Hippocampal formation (tissue), 2 donors: Measurements from ENCODE around the gene PCDHA4.
A peak's percentile ranks its signal among the peaks of the same experiment; 100 is the strongest.

ENCODE experiments used
- DNase-seq, 2 donors: peaks; one replicate each; lab custom pipeline; 2025; lab: John Stamatoyannopoulos, UW

Gene PCDHA4

DNA sequence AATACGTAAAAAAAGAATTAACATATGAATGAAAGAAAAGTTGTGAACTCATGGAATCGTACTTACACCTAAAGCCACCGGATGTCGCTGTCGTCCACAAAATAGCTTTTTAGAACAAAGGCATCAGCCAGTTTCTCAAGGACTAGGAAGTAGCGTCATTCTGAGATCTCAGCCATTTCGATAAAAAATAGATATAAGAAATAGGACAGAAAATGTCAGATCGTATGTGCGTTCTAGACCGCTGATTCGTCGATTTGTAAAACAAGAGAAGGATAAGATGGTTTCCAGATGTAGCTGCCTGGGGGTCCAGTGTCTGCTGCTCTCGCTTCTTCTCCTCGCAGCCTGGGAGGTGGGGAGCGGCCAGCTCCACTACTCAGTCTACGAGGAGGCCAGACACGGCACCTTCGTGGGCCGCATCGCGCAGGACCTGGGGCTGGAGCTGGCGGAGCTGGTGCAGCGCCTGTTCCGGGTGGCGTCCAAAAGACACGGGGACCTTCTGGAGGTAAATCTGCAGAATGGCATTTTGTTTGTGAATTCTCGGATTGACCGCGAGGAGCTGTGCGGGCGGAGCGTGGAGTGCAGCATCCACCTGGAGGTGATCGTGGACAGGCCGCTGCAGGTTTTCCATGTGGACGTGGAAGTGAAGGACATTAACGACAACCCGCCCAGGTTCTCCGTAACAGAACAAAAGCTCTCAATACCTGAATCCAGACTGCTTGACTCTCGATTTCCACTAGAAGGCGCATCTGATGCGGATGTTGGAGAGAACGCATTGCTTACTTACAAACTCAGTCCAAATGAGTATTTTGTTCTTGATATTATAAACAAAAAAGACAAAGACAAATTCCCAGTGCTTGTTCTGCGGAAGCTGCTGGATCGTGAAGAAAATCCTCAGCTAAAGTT lies 49.2 kb downstream of the PCDHA4 start, which contains the start of gene PCDHA10:
TSS of gene PCDHA10 (plus strand) at position 126 of the 903 bp plus-strand sequence. CDS start at position 278, 152 bp downstream.
- peak in 1 of 2 donors; percentile 48 for DNase-seq

DNA sequence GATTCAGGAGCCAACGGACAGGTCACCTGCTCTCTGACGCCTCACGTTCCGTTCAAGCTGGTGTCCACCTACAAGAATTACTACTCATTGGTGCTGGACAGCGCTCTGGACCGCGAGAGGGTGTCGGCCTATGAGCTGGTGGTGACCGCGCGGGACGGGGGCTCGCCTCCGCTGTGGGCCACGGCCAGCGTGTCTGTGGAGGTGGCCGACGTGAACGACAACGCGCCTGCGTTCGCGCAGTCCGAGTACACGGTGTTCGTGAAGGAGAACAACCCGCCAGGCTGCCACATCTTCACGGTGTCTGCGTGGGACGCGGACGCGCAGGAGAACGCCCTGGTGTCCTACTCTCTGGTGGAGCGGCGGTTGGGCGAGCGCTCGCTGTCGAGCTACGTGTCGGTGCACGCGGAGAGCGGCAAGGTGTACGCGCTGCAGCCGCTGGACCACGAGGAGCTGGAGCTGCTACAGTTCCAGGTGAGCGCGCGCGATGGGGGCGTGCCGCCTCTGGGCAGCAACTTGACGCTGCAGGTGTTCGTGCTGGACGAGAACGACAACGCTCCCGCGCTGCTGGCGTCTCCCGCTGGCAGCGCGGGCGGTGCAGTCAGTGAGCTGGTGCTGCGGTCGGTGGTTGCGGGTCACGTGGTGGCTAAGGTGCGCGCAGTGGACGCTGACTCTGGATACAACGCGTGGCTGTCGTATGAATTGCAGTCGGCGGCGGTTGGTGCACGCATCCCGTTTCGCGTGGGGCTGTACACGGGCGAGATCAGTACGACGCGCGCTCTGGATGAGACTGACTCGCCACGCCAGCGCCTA lies 50.5 kb downstream of the PCDHA4 start:
- DNase-seq: no peak

DNA sequence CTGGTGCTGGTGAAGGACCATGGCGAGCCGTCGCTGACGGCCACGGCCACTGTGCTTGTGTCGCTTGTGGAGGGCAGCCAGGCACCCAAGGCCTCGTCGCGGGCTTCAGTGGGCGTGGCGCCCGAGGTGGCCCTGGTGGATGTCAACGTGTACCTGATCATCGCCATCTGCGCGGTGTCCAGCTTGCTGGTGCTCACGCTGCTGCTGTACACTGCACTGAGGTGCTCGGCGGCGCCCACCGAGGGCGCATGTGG lies 51.0 kb downstream of the PCDHA4 start:
- DNase-seq: no peak

DNA sequence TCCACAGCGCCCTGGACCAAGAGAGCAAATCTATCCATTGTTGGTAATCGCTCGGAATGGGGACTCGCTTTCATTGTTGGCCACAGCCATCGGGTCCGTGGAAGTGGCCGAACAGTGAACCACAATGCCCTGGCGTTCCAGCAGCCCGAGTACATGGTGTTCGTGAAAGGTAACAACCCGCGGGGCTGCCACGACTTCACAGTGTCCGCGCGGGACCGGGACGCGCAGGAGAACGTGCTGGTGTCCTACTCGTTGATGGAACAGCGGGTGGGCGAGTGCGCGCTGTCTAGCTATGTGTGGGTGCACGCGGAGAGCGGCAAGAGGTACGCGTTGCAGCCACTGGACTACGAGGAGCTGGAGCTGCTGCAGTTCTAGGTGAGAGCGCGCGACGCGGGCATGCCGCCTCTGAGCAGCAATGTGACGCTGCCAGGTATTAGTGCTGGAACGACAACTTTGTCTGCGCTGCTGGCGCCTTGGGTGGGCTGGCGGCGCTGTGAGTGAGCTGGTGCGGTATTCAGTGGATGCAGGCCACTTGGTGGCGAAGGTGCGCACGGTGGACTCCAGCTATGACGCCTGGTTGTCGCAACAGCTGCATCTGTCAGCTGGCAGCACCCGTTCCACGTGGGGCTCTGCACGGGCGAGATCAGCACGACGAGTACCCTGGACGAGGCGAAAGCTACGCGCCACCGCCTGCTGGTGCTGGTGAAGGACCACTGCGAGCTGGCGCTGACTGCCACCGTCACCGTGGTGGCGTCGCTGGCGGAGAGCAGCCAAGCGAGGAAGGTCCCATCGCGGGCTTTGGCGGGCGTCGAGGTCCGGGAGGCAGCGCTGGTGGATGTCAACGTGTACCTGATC lies 55.8 kb downstream of the PCDHA4 start:
- no peak for DNase-seq
